NCI-H510A treated with DMSO at 0.1 percent for 48 hours (cell line): ENCODE measurements around the gene GTPBP6.
"Not testable (repeated sequence)": the region's sequence is repeated elsewhere in the genome, so short reads cannot be mapped to it uniquely, and the experiment has no call there.

Experiments used
- DNase-seq: peaks from one replicate; lab custom pipeline; 2025; lab: John Stamatoyannopoulos, UW

Gene GTPBP6

GRCh38 chrX:316351-317325, 2.0 kb downstream of the GTPBP6 start:
- DNase-seq: no peak

- no peak for DNase-seq
Observed at GRCh38 chrX:314781-315595, 3.6 kb downstream of the GTPBP6 start.

GRCh38 chrX:314049-314448, 4.5 kb downstream of the GTPBP6 start:
- DNase-seq: no peak

GRCh38 chrX:313546-313945, 5.0 kb downstream of the GTPBP6 start:
- no peak for DNase-seq

- DNase-seq: no peak
Observed at GRCh38 chrX:312621-313331, 5.8 kb downstream of the GTPBP6 start.

- DNase-seq: no peak
Observed at GRCh38 chrX:311156-312129, 7.2 kb downstream of the GTPBP6 start.

- DNase-seq: no peak
Observed at GRCh38 chrX:310621-311155, 7.9 kb downstream of the GTPBP6 start.

GRCh38 chrX:308821-309520, 9.6 kb downstream of the GTPBP6 start:
- no peak for DNase-seq

GRCh38 chrX:307261-308111, 11.1 kb downstream of the GTPBP6 start:
- no peak for DNase-seq

GRCh38 chrX:306614-307251, 11.9 kb downstream of the GTPBP6 start:
- DNase-seq: not testable (repeated sequence)

GRCh38 chrX:305781-306613, 12.6 kb downstream of the GTPBP6 start:
- DNase-seq: not testable (repeated sequence)

GRCh38 chrX:302975-303374, 15.6 kb downstream of the GTPBP6 start:
- no peak for DNase-seq

- no peak for DNase-seq
Observed at GRCh38 chrX:300334-300733, 18.3 kb downstream of the GTPBP6 start.

GRCh38 chrX:298993-299392, 19.6 kb downstream of the GTPBP6 start:
- DNase-seq: no peak

- DNase-seq: no peak
Observed at GRCh38 chrX:295136-295535, 23.5 kb downstream of the GTPBP6 start.

GRCh38 chrX:292900-293897, 25.4 kb downstream of the GTPBP6 start:
- no peak for DNase-seq
